Left lung (tissue), 10 donors: ENCODE measurements around the gene HMCES. TPM values are rescaled to one million over a fixed set of nuclear protein-coding genes. Genes with fewer than 3 reads are reported as not detected.
"Not testable (repeated sequence)": the region's sequence is repeated elsewhere in the genome, so short reads cannot be mapped to it uniquely, and the experiment has no call there.

Experiments used
- ATAC-seq: fragments of 200-7000 bp; cut with Tn5 transposase; one replicate; pipeline ENCODE4 v1.9.1; 2020; ENCODE audit warnings: moderate library complexity
- DNase-seq, 4 donors: peaks; one replicate each; pipeline ENCODE4 v3.0.0-alpha.2; 2013 to 2020
- H3K27ac ChIP-seq, 2 donors: fragments of 200-600 bp; sonication (generic) in 1 of 2; one replicate each; pipeline versions ENCODE4 v1.5.0 to v1.8.0; 2020 to 2021
- H3K27me3 ChIP-seq, 2 donors: fragments of 200-600 bp; sonication (generic) in 1 of 2; one replicate each; pipeline versions ENCODE4 v1.5.0 to v1.8.0; 2020 to 2021
- H3K36me3 ChIP-seq, 2 donors: fragments of 200-600 bp; sonication (generic) in 1 of 2; one replicate each; pipeline versions ENCODE4 v1.5.0 to v1.8.0; 2020 to 2021
- H3K4me1 ChIP-seq, 2 donors: fragments of 200-600 bp; one replicate each; pipeline ENCODE4 v1.8.0; 2021
- H3K4me3 ChIP-seq, 2 donors: fragments of 200-600 bp; sonication (generic) in 1 of 2; one replicate each; pipeline versions ENCODE4 v1.5.0 to v1.8.0; 2020 to 2021; ENCODE audit warnings: mild to moderate bottlenecking in 1 of 2
- H3K9me3 ChIP-seq, 2 donors: fragments of 200-600 bp; sonication (generic) in 1 of 2; one replicate each; pipeline versions ENCODE4 v1.5.0 to v1.8.0; 2020 to 2021
- CTCF ChIP-seq, 2 donors: fragments of 200-600 bp; sonication (generic) in 1 of 2; IDR thresholded peaks; one replicate each; pipeline versions ENCODE4 v1.5.0 to v1.8.0; 2021; ENCODE audit warnings: antibody characterized with exemption in 2 of 2
- intact Hi-C, 2 donors: fragments of 100-400 bp; cut with DNase I; formaldehyde crosslinking; loops; one replicate each; pipeline versions ENCODE4 v1.11.2 to v1.14.2; 2022
- polyA plus RNA-seq, 6 donors: library from polyadenylated mRNA; unstranded; fragments of 120-200 nt; gene quantifications; one replicate each; pipeline ENCODE4 v1.2.1, GENCODE V29; 2013; ENCODE audit not compliant: insufficient read length in 6 of 6
- total RNA-seq, 2 donors: library from RNA; stranded (reverse); fragmentation: NEBNext Ultra II Directional; extraction: Animal tissue kit (Norgen Biotek cat#: 25700); gene quantifications; one replicate each; pipeline ENCODE4 v1.2.1, GENCODE V29; 2021
- donor health status: DM: no; HTN: yes; CAD: no.
- donor health status: DM: no; HTN: no; CAD: no.

Gene HMCES
- total and polyA plus RNA-seq, 8 donors = 32.9 to 51.0 (median 46.1) TPM

- H3K27me3 ChIP-seq = no peaks in the 10 kb centered on the region
- H3K36me3 ChIP-seq = no peaks in the 10 kb centered on the region
- no peak for TF ChIP-seq CTCF (IDR thresholded peaks at IDR 0.05)
- no peaks in the 10 kb centered on the region for H3K9me3 ChIP-seq
- no peak overlapping the region for H3K27ac ChIP-seq
- DNase-seq (no peak), ATAC-seq (no peak)
- H3K4me1 ChIP-seq = no peaks in the 10 kb centered on the region
- no peak overlapping the region for H3K4me3 ChIP-seq
- intact Hi-C loops = no loop called here
Observed at GRCh38 chr3:129333891-129334290, 55.2 kb downstream of the HMCES start.

GRCh38 chr3:129336093-129336706 lies 57.5 kb downstream of the HMCES start:
- intact Hi-C loops = no loop called here
- Histone ChIP-seq H3K27me3 (no peaks in the 10 kb centered on the region), H3K9me3 (no peaks in the 10 kb centered on the region), H3K4me1 (no peaks in the 10 kb centered on the region), H3K36me3 (no peaks in the 10 kb centered on the region), H3K4me3 (no peak overlapping the region), H3K27ac (no peak overlapping the region)
- DNase-seq (peak in 2 of 4 donors; percentile 31 to 52), ATAC-seq (peak; percentile 95)
- TF ChIP-seq CTCF (IDR thresholded peaks at IDR 0.05) = no peak

- H3K9me3 ChIP-seq, H3K27ac ChIP-seq, H3K4me3 ChIP-seq, ATAC-seq, DNase-seq, intact Hi-C loops, H3K27me3 ChIP-seq, H3K36me3 ChIP-seq, H3K4me1 ChIP-seq: not testable (repeated sequence)
Observed at GRCh38 chr3:129337719-129338118, 59.0 kb downstream of the HMCES start.

- intact Hi-C loops, H3K27ac ChIP-seq, ATAC-seq, H3K9me3 ChIP-seq, H3K27me3 ChIP-seq, H3K36me3 ChIP-seq, H3K4me1 ChIP-seq, H3K4me3 ChIP-seq: not testable (repeated sequence)
- DNase-seq = peak in 1 of 4 donors; percentile 24
Observed at GRCh38 chr3:129339186-129339585, 60.5 kb downstream of the HMCES start.

- ATAC-seq, H3K4me3 ChIP-seq, H3K9me3 ChIP-seq, H3K4me1 ChIP-seq, intact Hi-C loops, H3K27ac ChIP-seq, H3K36me3 ChIP-seq: not testable (repeated sequence)
- peak in 1 of 4 donors; percentile 40 for DNase-seq
- peaks cover 0 to 13% of the 10 kb centered on the region in 2 donors for H3K27me3 ChIP-seq
Observed at GRCh38 chr3:129339833-129340232, 61.2 kb downstream of the HMCES start.

- intact Hi-C loops = no loop called here
- Histone ChIP-seq H3K4me1 (peaks cover 3 to 4% of the 10 kb centered on the region in 2 donors), H3K9me3 (no peaks in the 10 kb centered on the region), H3K4me3 (no peak overlapping the region), H3K36me3 (no peaks in the 10 kb centered on the region), H3K27ac (no peak overlapping the region), H3K27me3 (peaks cover 0 to 13% of the 10 kb centered on the region in 2 donors)
- no peak for TF ChIP-seq CTCF (IDR thresholded peaks at IDR 0.05)
- DNase-seq (no peak), ATAC-seq (no peak)
Observed at GRCh38 chr3:129341331-129342141, 62.9 kb downstream of the HMCES start.
